Esophagus squamous epithelium (tissue), 4 donors: ENCODE data around the gene TIE1.

Experiments used
- CTCF ChIP-seq, 6 experiments: fragments of 450-650 bp in 4 of 6; fragments of 200-600 bp in 2 of 6; sonication (generic) in 2 of 6; IDR thresholded peaks; one replicate each; pipeline ENCODE4 v1.5.1; 2016 to 2019; ENCODE audit warnings: antibody characterized with exemption in 6 of 6, mild to moderate bottlenecking in 4 of 6, moderate library complexity in 4 of 6
- POLR2A ChIP-seq, 4 donors: fragments of 450-650 bp; IDR thresholded peaks; one replicate each; pipeline ENCODE4 v1.6.1; 2017; ENCODE audit warnings: antibody characterized with exemption in 4 of 4, mild to moderate bottlenecking in 4 of 4, moderate library complexity in 3 of 4

GRCh38 chr1:43316738-43317520 is 16.1 kb downstream of the TIE1 start:
- no peak for TF ChIP-seq CTCF (IDR thresholded peaks at IDR 0.05)
- TF ChIP-seq POLR2A (IDR thresholded peaks at IDR 0.05), result no peak
